Mesenchymal stem cell (in vitro differentiated cells and primary cell): Measurements from ENCODE around the gene CCDC89.

Experiments
- DNase-seq: peaks from one replicate; pipeline ENCODE4 v3.0.0-alpha.2; 2013
- H2AFZ ChIP-seq: one replicate; pipeline ENCODE4 v1.6.1; 2013; ENCODE audit warnings: low read depth, mild to moderate bottlenecking, control low read depth, inconsistent platforms, low read length, moderate library complexity
- H2AK5ac ChIP-seq: 2 replicates; pipeline ENCODE4 v1.6.1; 2013; ENCODE audit warnings: low read length, moderate library complexity, mild to moderate bottlenecking, inconsistent platforms; ENCODE audit not compliant: severe bottlenecking
- H2BK120ac ChIP-seq: one replicate; pipeline ENCODE4 v1.6.1; 2013; ENCODE audit warnings: low read depth, mild to moderate bottlenecking, inconsistent platforms, low read length, moderate library complexity
- H2BK12ac ChIP-seq, 2 experiments: one replicate each; pipeline ENCODE4 v1.6.1; 2013; ENCODE audit warnings: inconsistent platforms in 2 of 2, low read length in 2 of 2, mild to moderate bottlenecking in 2 of 2, moderate library complexity in 2 of 2, control low read depth in 1 of 2
- H2BK15ac ChIP-seq: one replicate; pipeline ENCODE4 v1.6.1; 2013; ENCODE audit warnings: mild to moderate bottlenecking, low read depth, inconsistent platforms; ENCODE audit not compliant: poor library complexity, severe bottlenecking
- H2BK5ac ChIP-seq: 2 replicates; pipeline ENCODE4 v1.6.1; 2013; ENCODE audit warnings: low read depth, mild to moderate bottlenecking, low read length, control low read depth, inconsistent platforms; ENCODE audit not compliant: poor library complexity, severe bottlenecking
- H3K14ac ChIP-seq, 2 experiments: one replicate each; pipeline ENCODE4 v1.6.1; 2013; ENCODE audit warnings: inconsistent platforms in 2 of 2, low read length in 2 of 2, control low read depth in 1 of 2, mild to moderate bottlenecking in 1 of 2, moderate library complexity in 1 of 2
- H3K18ac ChIP-seq, 2 experiments: one replicate each; pipeline ENCODE4 v1.6.1; 2013; ENCODE audit warnings: inconsistent platforms in 2 of 2, low read length in 2 of 2, control low read depth in 1 of 2, low read depth in 1 of 2, mild to moderate bottlenecking in 1 of 2
- H3K23ac ChIP-seq, 2 experiments: one replicate each; pipeline ENCODE4 v1.6.1; 2013; ENCODE audit warnings: inconsistent platforms in 2 of 2, low read length in 2 of 2, mild to moderate bottlenecking in 2 of 2, moderate library complexity in 2 of 2, control low read depth in 1 of 2
- H3K27ac ChIP-seq: 2 replicates; pipeline ENCODE4 v1.5.1; 2013; ENCODE audit warnings: mild to moderate bottlenecking, moderate library complexity, low read length, control low read depth, inconsistent platforms; ENCODE audit not compliant: poor library complexity, severe bottlenecking
- H3K27me3 ChIP-seq, 2 experiments: 2 replicates each; pipeline versions ENCODE4 v1.6.1 to v1.7.0; 2013; ENCODE audit warnings: low read length in 2 of 2, mild to moderate bottlenecking in 2 of 2, moderate library complexity in 2 of 2, control low read depth in 1 of 2, inconsistent platforms in 1 of 2; ENCODE audit not compliant: control insufficient read depth in 1 of 2, insufficient read depth in 1 of 2
- H3K36me3 ChIP-seq, 2 experiments: 2 replicates each; pipeline versions ENCODE4 v1.6.1 to v1.7.0; 2013; ENCODE audit warnings: low read length in 2 of 2, control low read depth in 1 of 2, inconsistent platforms in 1 of 2, low read depth in 1 of 2, mild to moderate bottlenecking in 1 of 2; ENCODE audit not compliant: insufficient read depth in 2 of 2, control insufficient read depth in 1 of 2
- H3K4ac ChIP-seq, 2 experiments: one replicate each; pipeline ENCODE4 v1.6.1; 2013; ENCODE audit warnings: inconsistent platforms in 2 of 2, low read length in 2 of 2, mild to moderate bottlenecking in 2 of 2, moderate library complexity in 2 of 2, control low read depth in 1 of 2, low read depth in 1 of 2
- H3K4me1 ChIP-seq: 2 replicates; pipeline ENCODE4 v1.6.1; 2013; ENCODE audit warnings: low read depth, low read length, control low read depth; ENCODE audit not compliant: control insufficient read depth, insufficient read depth
- H3K4me2 ChIP-seq: 2 replicates; pipeline ENCODE4 v1.6.1; 2013; ENCODE audit warnings: low read length, mild to moderate bottlenecking, inconsistent platforms; ENCODE audit not compliant: poor library complexity, severe bottlenecking
- H3K4me3 ChIP-seq, 2 experiments: 2 replicates each; pipeline versions ENCODE4 v1.5.1 to v1.7.0; 2013; ENCODE audit warnings: low read length in 2 of 2, mild to moderate bottlenecking in 2 of 2, control low read depth in 1 of 2, low read depth in 1 of 2; ENCODE audit not compliant: insufficient read depth in 1 of 2
- H3K79me1 ChIP-seq: replicated peaks from 2 replicates; pipeline ENCODE4 v1.6.1; 2013; ENCODE audit warnings: mild to moderate bottlenecking, control low read depth, low read length, inconsistent platforms; ENCODE audit not compliant: poor library complexity, severe bottlenecking
- H3K9ac ChIP-seq: 2 replicates; pipeline ENCODE4 v1.7.0; 2013; ENCODE audit warnings: mild to moderate bottlenecking, low read length, moderate library complexity
- H3K9me3 ChIP-seq: 2 replicates; pipeline ENCODE4 v1.7.0; 2013; ENCODE audit warnings: mild to moderate bottlenecking, low read length; ENCODE audit not compliant: control insufficient read depth
- H4K8ac ChIP-seq: one replicate; pipeline ENCODE4 v1.6.1; 2013; ENCODE audit warnings: inconsistent platforms, mild to moderate bottlenecking, low read length, moderate library complexity
- H4K91ac ChIP-seq: one replicate; pipeline ENCODE4 v1.6.1; 2013; ENCODE audit warnings: mild to moderate bottlenecking, low read length, inconsistent platforms
- WGBS: methylation state at CpG from one replicate; pipeline ENCODE4 v1.1.7; 2013; ENCODE audit warnings: mixed read lengths; 5-methylcytosine and 5-hydroxymethylcytosine counted together

The CCDC89 gene

DNA sequence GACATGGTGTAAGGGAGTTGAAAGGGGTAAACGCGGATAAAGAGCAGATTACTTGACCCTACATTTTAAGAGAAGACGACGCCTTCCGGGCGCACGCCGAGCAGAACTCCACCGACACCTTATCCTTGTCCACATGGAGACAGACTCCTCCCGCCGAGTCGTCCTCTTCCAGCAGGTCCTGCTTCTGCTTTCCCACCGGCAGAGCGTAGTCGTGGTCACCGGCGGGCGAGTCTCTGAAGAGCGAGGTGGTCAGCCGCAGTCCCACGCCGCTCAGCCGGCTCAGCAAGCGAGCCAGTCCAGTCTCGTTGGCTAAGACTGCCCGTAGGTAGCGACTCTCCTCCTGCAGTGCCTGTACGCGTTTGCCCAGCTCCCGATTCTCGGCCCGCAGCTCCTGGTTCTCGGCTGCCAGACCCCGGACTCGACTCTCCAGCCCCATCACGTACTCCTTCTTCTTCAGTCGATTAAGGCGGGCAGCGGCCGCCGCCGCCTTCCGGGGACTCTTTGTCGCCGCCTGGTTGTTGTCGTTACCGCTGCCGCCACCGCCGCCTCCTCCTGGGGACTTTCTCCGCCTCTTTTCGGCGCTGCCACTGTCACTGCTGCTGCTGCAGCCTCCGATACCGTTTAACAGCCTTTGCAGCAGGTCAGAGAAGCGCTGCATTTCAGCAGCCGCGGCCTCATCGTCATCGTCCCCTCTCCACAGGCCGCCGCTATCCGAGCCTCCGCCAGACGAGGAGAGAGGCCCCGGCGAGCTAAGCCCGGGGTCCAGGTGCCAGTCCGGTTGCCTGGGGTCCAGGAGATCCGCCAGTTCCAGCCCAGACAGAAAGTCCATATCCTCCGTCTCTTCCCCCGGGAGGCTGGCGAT is 22.0 kb downstream of the CCDC89 start:
- peak overlapping the region; percentile 61 for H2AK5ac ChIP-seq
- peak overlapping the region; percentile 35 for H2BK5ac ChIP-seq
- peak overlapping the region; percentile 52 for H2BK15ac ChIP-seq
- H3K27ac ChIP-seq: peak overlapping the region; percentile 96
- H3K27me3 ChIP-seq: no peaks in the 10 kb centered on the region
- H2AFZ ChIP-seq: no peak overlapping the region
- peak overlapping the region; percentile 93 to 99 for H3K14ac ChIP-seq
- no peaks in the 10 kb centered on the region for H3K79me1 ChIP-seq
- H3K4ac ChIP-seq: peak overlapping the region; percentile 45 to 91
- peak overlapping the region; percentile 50 to 67 for H3K18ac ChIP-seq
- peak overlapping the region; percentile 99 for H3K9ac ChIP-seq
- H4K8ac ChIP-seq: peak overlapping the region; percentile 96
- H3K36me3 ChIP-seq: peaks cover 0 to 37% of the 10 kb centered on the region in 2 experiments
- H2BK12ac ChIP-seq: no peak overlapping the region
- peak; percentile 81 for DNase-seq
- H3K4me2 ChIP-seq: peak overlapping the region; percentile 45
- H3K23ac ChIP-seq: peak overlapping the region in 1 of 2 experiments; percentile 95
- peak overlapping the region; percentile 89 for H2BK120ac ChIP-seq
- no peaks in the 10 kb centered on the region for H3K4me1 ChIP-seq
- H4K91ac ChIP-seq: peak overlapping the region; percentile 64
- under 1% methylated on average over 73 of the region's 73 CpGs for WGBS
- H3K4me3 ChIP-seq: peak overlapping the region; percentile 92 to 96
- no peaks in the 10 kb centered on the region for H3K9me3 ChIP-seq

- no peak overlapping the region for H4K91ac ChIP-seq
- peaks cover 0 to 45% of the 10 kb centered on the region in 2 experiments for H3K36me3 ChIP-seq
- H3K4me1 ChIP-seq: no peaks in the 10 kb centered on the region
- peak overlapping the region; percentile 45 for H3K4me2 ChIP-seq
- peak; percentile 24 for DNase-seq
- peak overlapping the region; percentile 99 for H3K9ac ChIP-seq
- no peak overlapping the region for H3K4ac ChIP-seq
- H3K9me3 ChIP-seq: no peaks in the 10 kb centered on the region
- H2BK15ac ChIP-seq: no peak overlapping the region
- no peak overlapping the region for H2BK12ac ChIP-seq
- peak overlapping the region; percentile 92 to 96 for H3K4me3 ChIP-seq
- no peak overlapping the region for H2BK5ac ChIP-seq
- no peak overlapping the region for H2BK120ac ChIP-seq
- H3K18ac ChIP-seq: no peak overlapping the region
- H4K8ac ChIP-seq: no peak overlapping the region
- no peaks in the 10 kb centered on the region for H3K79me1 ChIP-seq
- 3% methylated on average over 8 of the region's 10 CpGs for WGBS
- H3K27ac ChIP-seq: no peak overlapping the region
- H2AFZ ChIP-seq: no peak overlapping the region
- H3K27me3 ChIP-seq: no peaks in the 10 kb centered on the region
- H3K14ac ChIP-seq: peak overlapping the region in 1 of 2 experiments; percentile 26
- no peak overlapping the region for H3K23ac ChIP-seq
- no peak overlapping the region for H2AK5ac ChIP-seq
Observed at GRCh38 chr11:85663080-85663752, 22.8 kb downstream of the CCDC89 start.

GRCh38 chr11:85661972-85662664 is 23.9 kb downstream of the CCDC89 start:
- peaks cover 0 to 56% of the 10 kb centered on the region in 2 experiments for H3K36me3 ChIP-seq
- peak overlapping the region in 1 of 2 experiments; percentile 96 for H3K4me3 ChIP-seq
- H4K8ac ChIP-seq: no peak overlapping the region
- no peak overlapping the region for H3K23ac ChIP-seq
- no peak overlapping the region for H2BK12ac ChIP-seq
- no peak overlapping the region for H3K14ac ChIP-seq
- no peaks in the 10 kb centered on the region for H3K27me3 ChIP-seq
- H3K79me1 ChIP-seq: no peaks in the 10 kb centered on the region
- no peak overlapping the region for H2BK120ac ChIP-seq
- DNase-seq: no peak
- no peak overlapping the region for H2AK5ac ChIP-seq
- H3K4me2 ChIP-seq: peak overlapping the region; percentile 59
- H2BK5ac ChIP-seq: no peak overlapping the region
- WGBS: 19% methylated on average over 2 of the region's 4 CpGs
- no peak overlapping the region for H3K27ac ChIP-seq
- H3K9me3 ChIP-seq: no peaks in the 10 kb centered on the region
- H3K4ac ChIP-seq: no peak overlapping the region
- no peak overlapping the region for H4K91ac ChIP-seq
- H3K4me1 ChIP-seq: no peaks in the 10 kb centered on the region
- H3K9ac ChIP-seq: peak overlapping the region; percentile 99
- H2AFZ ChIP-seq: no peak overlapping the region
- no peak overlapping the region for H2BK15ac ChIP-seq
- no peak overlapping the region for H3K18ac ChIP-seq
